Pons (tissue), 1 donor: Measurements from ENCODE around the gene AFAP1.

ENCODE experiments used
- DNase-seq: peaks from one replicate; pipeline ENCODE4 v3.0.0-alpha.2; 2016; ENCODE audit warnings: low spot score

The AFAP1 gene

GRCh38 chr4:7782783-7783182 is 156.9 kb downstream of the AFAP1 start:
- DNase-seq: no peak

- DNase-seq: no peak
Measured at GRCh38 chr4:7781993-7782392, 157.7 kb downstream of the AFAP1 start.

GRCh38 chr4:7781366-7781765 is 158.3 kb downstream of the AFAP1 start:
- no peak for DNase-seq

- no peak for DNase-seq
Measured at GRCh38 chr4:7780751-7781348, 158.8 kb downstream of the AFAP1 start.

- no peak for DNase-seq
Measured at GRCh38 chr4:7779432-7779768, 160.3 kb downstream of the AFAP1 start.

- no peak for DNase-seq
Measured at GRCh38 chr4:7778510-7779431, 160.9 kb downstream of the AFAP1 start.

GRCh38 chr4:7777871-7778509 is 161.7 kb downstream of the AFAP1 start:
- no peak for DNase-seq

- no peak for DNase-seq
Measured at GRCh38 chr4:7777017-7777710, 162.5 kb downstream of the AFAP1 start.

GRCh38 chr4:7775396-7775795 is 164.3 kb downstream of the AFAP1 start:
- DNase-seq: no peak

GRCh38 chr4:7774301-7775294 is 165.1 kb downstream of the AFAP1 start:
- DNase-seq: no peak

GRCh38 chr4:7773401-7774180 is 166.1 kb downstream of the AFAP1 start:
- no peak for DNase-seq

GRCh38 chr4:7772711-7773385 is 166.8 kb downstream of the AFAP1 start:
- DNase-seq: no peak

- no peak for DNase-seq
Measured at GRCh38 chr4:7771541-7772507, 167.8 kb downstream of the AFAP1 start.

GRCh38 chr4:7771056-7771455 is 168.6 kb downstream of the AFAP1 start:
- no peak for DNase-seq

- no peak for DNase-seq
Measured at GRCh38 chr4:7770224-7771050, 169.2 kb downstream of the AFAP1 start.

GRCh38 chr4:7769396-7770223 is 170.1 kb downstream of the AFAP1 start:
- no peak for DNase-seq

- DNase-seq: no peak
Measured at GRCh38 chr4:7768736-7769135, 170.9 kb downstream of the AFAP1 start.
